IMR-90 (cell line): ENCODE results near the gene SYNE2.

Experiments
- ELK1 ChIP-seq: fragments of 150-350 bp; IDR thresholded peaks from 2 replicates; pipeline ENCODE4 v1.6.1; 2016; ENCODE audit warnings: low read depth, mild to moderate bottlenecking, low read length, moderate library complexity, borderline replicate concordance
- MAZ ChIP-seq: IDR thresholded peaks from 2 replicates; pipeline ENCODE4 v1.6.1; 2012; ENCODE audit warnings: low read depth, mild to moderate bottlenecking, low read length, improper control_type of control experiment, moderate library complexity, borderline replicate concordance
- POLR2A ChIP-seq: IDR thresholded peaks from 2 replicates; pipeline ENCODE4 v1.6.1; 2012; ENCODE audit warnings: mild to moderate bottlenecking, low read depth, low read length
- RAD21 ChIP-seq: IDR thresholded peaks from 2 replicates; pipeline ENCODE4 v1.6.1; 2012; ENCODE audit warnings: low read length, improper control_type of control experiment
- RCOR1 ChIP-seq: IDR thresholded peaks from 2 replicates; pipeline ENCODE4 v1.6.1; 2012; ENCODE audit warnings: mild to moderate bottlenecking, low read length, improper control_type of control experiment; ENCODE audit not compliant: insufficient replicate concordance
- RFX5 ChIP-seq: IDR thresholded peaks from 2 replicates; pipeline ENCODE4 v1.8.0; 2012; ENCODE audit warnings: low read depth, mild to moderate bottlenecking, low read length, moderate library complexity
- SMC3 ChIP-seq: fragments of 150-350 bp; IDR thresholded peaks from 2 replicates; pipeline ENCODE4 v1.6.1; 2016; ENCODE audit warnings: low read depth, mild to moderate bottlenecking, antibody characterized with exemption, low read length, moderate library complexity
- TF ChIP-seq, protein P1 (sequence below): conservative IDR thresholded peaks from 2 replicates; pipeline ENCODE4 v1.5.1; 2012; ENCODE audit warnings: mild to moderate bottlenecking, low read depth, low read length, improper control_type of control experiment
- TF ChIP-seq, protein P2 (sequence below): fragments of 150-350 bp; IDR thresholded peaks from 2 replicates; pipeline ENCODE4 v1.6.1; 2017; ENCODE audit warnings: mild to moderate bottlenecking, antibody characterized with exemption, low read length, low read depth

GRCh38 chr14:63928744-63929174, 76.0 kb downstream of the SYNE2 start:
- TF ChIP-seq, protein P1, sequence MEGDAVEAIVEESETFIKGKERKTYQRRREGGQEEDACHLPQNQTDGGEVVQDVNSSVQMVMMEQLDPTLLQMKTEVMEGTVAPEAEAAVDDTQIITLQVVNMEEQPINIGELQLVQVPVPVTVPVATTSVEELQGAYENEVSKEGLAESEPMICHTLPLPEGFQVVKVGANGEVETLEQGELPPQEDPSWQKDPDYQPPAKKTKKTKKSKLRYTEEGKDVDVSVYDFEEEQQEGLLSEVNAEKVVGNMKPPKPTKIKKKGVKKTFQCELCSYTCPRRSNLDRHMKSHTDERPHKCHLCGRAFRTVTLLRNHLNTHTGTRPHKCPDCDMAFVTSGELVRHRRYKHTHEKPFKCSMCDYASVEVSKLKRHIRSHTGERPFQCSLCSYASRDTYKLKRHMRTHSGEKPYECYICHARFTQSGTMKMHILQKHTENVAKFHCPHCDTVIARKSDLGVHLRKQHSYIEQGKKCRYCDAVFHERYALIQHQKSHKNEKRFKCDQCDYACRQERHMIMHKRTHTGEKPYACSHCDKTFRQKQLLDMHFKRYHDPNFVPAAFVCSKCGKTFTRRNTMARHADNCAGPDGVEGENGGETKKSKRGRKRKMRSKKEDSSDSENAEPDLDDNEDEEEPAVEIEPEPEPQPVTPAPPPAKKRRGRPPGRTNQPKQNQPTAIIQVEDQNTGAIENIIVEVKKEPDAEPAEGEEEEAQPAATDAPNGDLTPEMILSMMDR: no peak
- no peak for TF ChIP-seq POLR2A
- no peak for TF ChIP-seq RAD21
- no peak for TF ChIP-seq RFX5
- TF ChIP-seq MAZ: no peak
- TF ChIP-seq ELK1: no peak
- TF ChIP-seq, protein P2, sequence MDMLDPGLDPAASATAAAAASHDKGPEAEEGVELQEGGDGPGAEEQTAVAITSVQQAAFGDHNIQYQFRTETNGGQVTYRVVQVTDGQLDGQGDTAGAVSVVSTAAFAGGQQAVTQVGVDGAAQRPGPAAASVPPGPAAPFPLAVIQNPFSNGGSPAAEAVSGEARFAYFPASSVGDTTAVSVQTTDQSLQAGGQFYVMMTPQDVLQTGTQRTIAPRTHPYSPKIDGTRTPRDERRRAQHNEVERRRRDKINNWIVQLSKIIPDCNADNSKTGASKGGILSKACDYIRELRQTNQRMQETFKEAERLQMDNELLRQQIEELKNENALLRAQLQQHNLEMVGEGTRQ: no peak
- TF ChIP-seq RCOR1: no peak
- TF ChIP-seq SMC3: no peak
